ENCODE results near the gene CD2AP. TPM values are rescaled to one million over a fixed set of nuclear protein-coding genes. Genes with fewer than 3 reads are reported as not detected.

The CD2AP gene
- total RNA-seq, 1 donor from 2014 or later, result 40.3 TPM

DNA sequence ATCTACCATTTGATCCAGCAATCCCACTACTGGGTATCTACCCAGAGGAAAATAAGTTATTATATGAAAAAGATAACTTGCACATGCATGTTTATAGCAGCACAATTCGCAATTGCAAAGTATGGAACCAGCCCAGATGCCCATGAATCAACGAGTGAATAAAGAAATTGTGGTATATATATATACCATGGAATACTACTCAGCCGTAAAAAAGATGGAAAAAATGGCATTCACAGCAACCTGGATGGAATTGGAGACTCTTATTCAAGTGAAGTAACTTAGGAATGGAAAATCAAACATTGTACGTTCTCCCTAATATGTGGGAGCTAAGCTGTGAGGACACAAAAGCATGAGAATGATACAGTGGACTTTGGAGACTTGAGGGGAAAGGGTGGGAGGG is 120.8 kb downstream of the CD2AP start:
- DNase-seq (ENCODE audit: low spot score), result no peak
- no peak for TF ChIP-seq CTCF (IDR thresholded peaks at IDR 0.05; ENCODE audit: unreplicated experiment)
- H3K9me3 Mint-ChIP-seq (ENCODE audit: unreplicated experiment), result no peaks in the 10 kb centered on the region
- H3K27me3 Mint-ChIP-seq (ENCODE audit: unreplicated experiment), result no peaks in the 10 kb centered on the region
- H3K4me1 Mint-ChIP-seq (ENCODE audit: unreplicated experiment), result no peaks in the 10 kb centered on the region
- H3K36me3 Mint-ChIP-seq (ENCODE audit: low read depth, unreplicated experiment), result peaks cover 16% of the 10 kb centered on the region
- H3K4me3 Mint-ChIP-seq (ENCODE audit: unreplicated experiment), result no peak overlapping the region
- H3K27ac Mint-ChIP-seq (ENCODE audit: unreplicated experiment), result no peak overlapping the region

DNA sequence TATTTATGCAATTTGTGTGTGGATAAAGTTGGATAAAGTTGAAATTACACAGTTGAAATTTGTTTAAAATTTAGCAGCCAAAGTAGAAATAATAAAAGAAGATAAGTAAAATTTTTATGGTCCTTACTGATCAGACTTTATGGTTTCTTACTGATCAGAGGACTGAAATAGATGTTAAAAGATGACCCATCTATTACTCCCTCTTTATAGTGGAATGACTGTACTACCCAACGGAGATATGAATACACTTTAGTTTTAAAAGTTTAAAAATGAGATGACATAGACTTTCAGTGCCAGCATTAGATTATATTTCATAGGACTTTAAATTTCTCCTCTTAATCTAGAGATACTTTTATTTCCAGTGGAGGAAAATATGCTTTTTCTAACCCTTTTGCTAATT is 121.9 kb downstream of the CD2AP start:
- no peaks in the 10 kb centered on the region for H3K4me1 Mint-ChIP-seq (ENCODE audit: unreplicated experiment)
- no peak overlapping the region for H3K27ac Mint-ChIP-seq (ENCODE audit: unreplicated experiment)
- DNase-seq (ENCODE audit: low spot score), result no peak
- no peaks in the 10 kb centered on the region for H3K27me3 Mint-ChIP-seq (ENCODE audit: unreplicated experiment)
- no peak overlapping the region for H3K4me3 Mint-ChIP-seq (ENCODE audit: unreplicated experiment)
- H3K9me3 Mint-ChIP-seq (ENCODE audit: unreplicated experiment), result no peaks in the 10 kb centered on the region
- no peak for TF ChIP-seq CTCF (IDR thresholded peaks at IDR 0.05; ENCODE audit: unreplicated experiment)
- peaks cover 16% of the 10 kb centered on the region for H3K36me3 Mint-ChIP-seq (ENCODE audit: low read depth, unreplicated experiment)

DNA sequence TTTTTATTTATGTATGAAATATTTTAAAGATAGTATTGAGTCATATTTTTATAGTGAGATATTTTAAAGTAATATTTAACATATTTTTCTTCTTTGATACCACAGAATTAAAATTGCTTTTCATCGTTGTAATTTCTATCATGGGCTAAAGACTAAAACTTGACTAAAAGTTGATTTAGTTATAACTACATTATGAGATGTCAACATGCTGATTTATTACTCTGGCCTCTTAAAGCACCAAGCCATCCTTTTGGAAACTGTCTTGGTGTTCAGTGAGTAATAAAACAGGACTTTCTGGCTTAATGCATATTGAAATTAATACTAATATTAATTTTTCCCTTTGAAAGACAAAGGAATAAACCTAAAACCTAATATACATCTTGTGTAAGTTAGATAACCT is 125.6 kb downstream of the CD2AP start:
- Mint-ChIP-seq H3K9me3 (ENCODE audit: unreplicated experiment) (no peaks in the 10 kb centered on the region), H3K4me1 (ENCODE audit: unreplicated experiment) (no peaks in the 10 kb centered on the region), H3K4me3 (ENCODE audit: unreplicated experiment) (no peak overlapping the region)

GRCh38 chr6:47603995-47604394 is 126.4 kb downstream of the CD2AP start:
- TF ChIP-seq CTCF (IDR thresholded peaks at IDR 0.05; ENCODE audit: unreplicated experiment), result no peak
- no peaks in the 10 kb centered on the region for H3K9me3 Mint-ChIP-seq (ENCODE audit: unreplicated experiment)

More for the DNA sequence above, 125.6 kb downstream of the CD2AP start:
- Mint-ChIP-seq H3K27ac (ENCODE audit: unreplicated experiment) (no peak overlapping the region), H3K36me3 (ENCODE audit: low read depth, unreplicated experiment) (peaks cover 9% of the 10 kb centered on the region), H3K27me3 (ENCODE audit: unreplicated experiment) (no peaks in the 10 kb centered on the region)
- DNase-seq (ENCODE audit: low spot score), result no peak
- TF ChIP-seq CTCF (IDR thresholded peaks at IDR 0.05; ENCODE audit: unreplicated experiment), result no peak

GRCh38 chr6:47621838-47622449 is 144.4 kb downstream of the CD2AP start:
- TF ChIP-seq CTCF (IDR thresholded peaks at IDR 0.05; ENCODE audit: unreplicated experiment), result no peak
- no peak overlapping the region for H3K27ac Mint-ChIP-seq (ENCODE audit: unreplicated experiment)
- no peaks in the 10 kb centered on the region for H3K9me3 Mint-ChIP-seq (ENCODE audit: unreplicated experiment)

More at GRCh38 chr6:47603995-47604394, 126.4 kb downstream of the CD2AP start:
- no peak for DNase-seq (ENCODE audit: low spot score)
- Mint-ChIP-seq H3K4me3 (ENCODE audit: unreplicated experiment) (no peak overlapping the region), H3K27ac (ENCODE audit: unreplicated experiment) (no peak overlapping the region), H3K4me1 (ENCODE audit: unreplicated experiment) (no peaks in the 10 kb centered on the region), H3K27me3 (ENCODE audit: unreplicated experiment) (no peaks in the 10 kb centered on the region), H3K36me3 (ENCODE audit: low read depth, unreplicated experiment) (peaks cover 9% of the 10 kb centered on the region)

More at GRCh38 chr6:47621838-47622449, 144.4 kb downstream of the CD2AP start:
- no peak overlapping the region for H3K4me3 Mint-ChIP-seq (ENCODE audit: unreplicated experiment)
- no peaks in the 10 kb centered on the region for H3K27me3 Mint-ChIP-seq (ENCODE audit: unreplicated experiment)
- H3K36me3 Mint-ChIP-seq (ENCODE audit: low read depth, unreplicated experiment), result peaks cover 46% of the 10 kb centered on the region
- no peak for DNase-seq (ENCODE audit: low spot score)
- no peaks in the 10 kb centered on the region for H3K4me1 Mint-ChIP-seq (ENCODE audit: unreplicated experiment)

All from endothelial cell (in vitro differentiated cells).